GM12878 (cell line): ENCODE data around the gene ZNF283. TPM values are rescaled to one million over a fixed set of nuclear protein-coding genes. Genes with fewer than 3 reads are reported as not detected.

Experiments used
- BACH1 ChIP-seq: fragments of 450-650 bp; IDR thresholded peaks from 2 replicates; pipeline ENCODE4 v1.6.1; 2017; ENCODE audit warnings: mild to moderate bottlenecking, borderline replicate concordance
- BMI1 ChIP-seq: fragments of 450-650 bp; IDR thresholded peaks from 2 replicates; pipeline ENCODE4 v1.6.1; 2016; ENCODE audit warnings: mild to moderate bottlenecking, moderate library complexity, borderline replicate concordance
- DPF2 ChIP-seq: fragments of 450-650 bp; IDR thresholded peaks from 2 replicates; pipeline ENCODE4 v1.6.1; 2017; ENCODE audit warnings: mild to moderate bottlenecking
- ETV6 ChIP-seq, 2 experiments: fragments of 450-650 bp in 1 of 2; IDR thresholded peaks in 1 of 2; conservative IDR thresholded peaks in 1 of 2; 2 replicates each; pipeline ENCODE4 v1.6.1; 2014; ENCODE audit warnings: antibody characterized with exemption in 1 of 2, borderline replicate concordance in 1 of 2, low read depth in 1 of 2, mild to moderate bottlenecking in 1 of 2, moderate library complexity in 1 of 2
- KLF5 ChIP-seq: fragments of 450-650 bp; IDR thresholded peaks from 2 replicates; pipeline ENCODE4 v1.6.1; 2014; ENCODE audit warnings: mild to moderate bottlenecking; ENCODE audit not compliant: partially characterized antibody
- RBBP5 ChIP-seq: fragments of 200-600 bp; sonication (generic); conservative IDR thresholded peaks from 2 replicates; pipeline ENCODE4 v1.6.1; 2016
- RUNX3 ChIP-seq: IDR thresholded peaks from 2 replicates; pipeline ENCODE4 v1.6.1; 2012; ENCODE audit warnings: low read length, inconsistent platforms
- STAT1 ChIP-seq: fragments of 450-650 bp; conservative IDR thresholded peaks from 2 replicates; pipeline ENCODE4 v1.6.1; 2014; ENCODE audit warnings: antibody characterized with exemption, mild to moderate bottlenecking
- ZNF384 ChIP-seq: IDR thresholded peaks from 2 replicates; pipeline ENCODE4 v1.6.1; 2012; ENCODE audit warnings: low read depth, mild to moderate bottlenecking, low read length, improper control_type of control experiment, borderline replicate concordance
- polyA plus RNA-seq, 11 experiments: library from polyadenylated mRNA; depleted of rRNA in 4 of 11; unstranded in 6 of 11; stranded (reverse) in 5 of 11; fragments of >200 nt; fragmentation: Nextera tagmentation in 4 of 11; fragmentation: Illumina TruSeq in 1 of 11; extraction: Ambion mirVana in 4 of 11; extraction: Trizol in 1 of 11; gene quantifications; 1 replicate in 1 of 11; 2 replicates in 10 of 11; pipeline versions ENCODE4 v1.2.1 to v1.2.3, GENCODE V29; 2011 to 2016; ENCODE audit warnings: inconsistent platforms in 2 of 11, missing spikeins in 2 of 11, low read depth in 1 of 11
- total RNA-seq, 4 experiments: library from RNA; depleted of rRNA in 3 of 4; stranded (reverse); fragments of >200 nt in 3 of 4; fragmentation: Illumina TruSeq in 1 of 4; extraction: Trizol in 1 of 4; gene quantifications; 2 replicates each; pipeline versions ENCODE4 v1.2.1 to v1.2.3, GENCODE V29; 2013 to 2021
- TF ChIP-seq, protein P1 (sequence below): fragments of 450-650 bp; formaldehyde crosslinking; IDR thresholded peaks from 2 replicates; pipeline ENCODE4 v1.4.0; 2020; ENCODE audit warnings: mild to moderate bottlenecking, moderate library complexity
- TF ChIP-seq, protein P2 (sequence below): fragments of 450-650 bp; IDR thresholded peaks from 2 replicates; pipeline ENCODE4 v1.6.1; 2017; ENCODE audit warnings: mild to moderate bottlenecking
- TF ChIP-seq, protein P3 (sequence below): IDR thresholded peaks from 2 replicates; pipeline ENCODE4 v1.6.1; 2012; ENCODE audit warnings: improper control_type of control experiment, low read depth, low read length; ENCODE audit not compliant: insufficient replicate concordance
- TF ChIP-seq, protein P4 (sequence below): fragments of 450-650 bp; IDR thresholded peaks from 2 replicates; pipeline ENCODE4 v1.6.1; 2017; ENCODE audit warnings: mild to moderate bottlenecking, low read depth, inconsistent platforms; ENCODE audit not compliant: poor library complexity, severe bottlenecking
- TF ChIP-seq, protein P5 (sequence below): IDR thresholded peaks from 2 replicates; pipeline ENCODE4 v1.6.1; 2012; ENCODE audit warnings: low read depth, low read length, improper control_type of control experiment

The ZNF283 gene
- total and polyA plus RNA-seq, 10 of the 15 experiments (the other 5 are each of a cell fraction or from before 2014, with no cell fraction given): 2.2 to 7.8 (median 3.7) TPM

DNA sequence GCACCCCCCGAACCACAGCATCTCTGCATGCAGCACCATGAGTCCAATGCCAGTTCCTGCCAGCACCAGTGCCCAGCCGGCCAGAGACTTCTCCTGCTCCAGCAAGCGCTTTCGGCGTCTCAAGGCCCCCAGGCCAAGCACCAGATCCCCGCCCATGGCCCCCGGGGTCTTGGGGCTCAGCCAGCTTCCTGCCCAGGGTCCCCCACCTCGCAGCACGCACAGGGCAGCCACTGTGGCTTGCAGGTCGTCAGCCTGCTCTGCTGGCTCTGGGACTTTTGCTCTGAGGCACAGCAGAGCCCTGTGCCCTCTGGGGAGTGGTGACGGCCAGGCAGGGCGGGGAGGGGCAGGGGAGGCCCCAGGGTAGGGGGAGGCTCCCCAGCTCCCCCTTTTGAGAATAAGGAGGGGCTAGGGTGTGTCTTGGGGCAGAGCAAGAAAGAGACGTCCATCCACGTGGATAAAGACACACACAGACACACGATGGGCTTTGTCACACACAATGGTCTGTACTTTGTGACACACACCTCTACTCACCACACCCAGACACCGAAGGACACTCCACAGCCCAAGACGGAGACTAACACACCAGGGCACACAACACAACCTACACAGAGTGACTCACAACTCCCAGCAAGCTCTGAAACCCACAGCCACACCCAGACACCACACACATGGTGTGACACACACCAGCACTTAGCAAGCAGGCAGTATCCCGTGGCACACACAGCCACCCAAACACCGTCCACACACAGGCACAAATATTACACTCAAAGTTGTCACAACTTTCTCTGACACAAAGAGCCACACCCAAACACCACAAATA is 46.2 kb upstream of the ZNF283 start, which contains the start of gene KCNN4 (continued):
- TF ChIP-seq BACH1 (no peak), STAT1 (0 out of 2 replicates have a peak, but pooled peaks have one; percentile 49), BMI1 (no peak), ETV6 (conservative IDR thresholded peaks at IDR 0.05 in 1 of 2, IDR thresholded peaks at IDR 0.05 in 1 of 2; ENCODE audit: borderline replicate concordance in 1 of 2, low read depth in 1 of 2) (0 out of 4 replicates have a peak, but pooled peaks of 1 of the 2 experiments have one; percentile 12), RUNX3 (peak; percentile 25; the same call in 1 of the 2 replicates), RBBP5 (no peak), ZNF384 (no peak), KLF5 (no peak), DPF2 (peak; percentile 35; the same call in 1 of the 2 replicates)
- TF ChIP-seq, protein P1, sequence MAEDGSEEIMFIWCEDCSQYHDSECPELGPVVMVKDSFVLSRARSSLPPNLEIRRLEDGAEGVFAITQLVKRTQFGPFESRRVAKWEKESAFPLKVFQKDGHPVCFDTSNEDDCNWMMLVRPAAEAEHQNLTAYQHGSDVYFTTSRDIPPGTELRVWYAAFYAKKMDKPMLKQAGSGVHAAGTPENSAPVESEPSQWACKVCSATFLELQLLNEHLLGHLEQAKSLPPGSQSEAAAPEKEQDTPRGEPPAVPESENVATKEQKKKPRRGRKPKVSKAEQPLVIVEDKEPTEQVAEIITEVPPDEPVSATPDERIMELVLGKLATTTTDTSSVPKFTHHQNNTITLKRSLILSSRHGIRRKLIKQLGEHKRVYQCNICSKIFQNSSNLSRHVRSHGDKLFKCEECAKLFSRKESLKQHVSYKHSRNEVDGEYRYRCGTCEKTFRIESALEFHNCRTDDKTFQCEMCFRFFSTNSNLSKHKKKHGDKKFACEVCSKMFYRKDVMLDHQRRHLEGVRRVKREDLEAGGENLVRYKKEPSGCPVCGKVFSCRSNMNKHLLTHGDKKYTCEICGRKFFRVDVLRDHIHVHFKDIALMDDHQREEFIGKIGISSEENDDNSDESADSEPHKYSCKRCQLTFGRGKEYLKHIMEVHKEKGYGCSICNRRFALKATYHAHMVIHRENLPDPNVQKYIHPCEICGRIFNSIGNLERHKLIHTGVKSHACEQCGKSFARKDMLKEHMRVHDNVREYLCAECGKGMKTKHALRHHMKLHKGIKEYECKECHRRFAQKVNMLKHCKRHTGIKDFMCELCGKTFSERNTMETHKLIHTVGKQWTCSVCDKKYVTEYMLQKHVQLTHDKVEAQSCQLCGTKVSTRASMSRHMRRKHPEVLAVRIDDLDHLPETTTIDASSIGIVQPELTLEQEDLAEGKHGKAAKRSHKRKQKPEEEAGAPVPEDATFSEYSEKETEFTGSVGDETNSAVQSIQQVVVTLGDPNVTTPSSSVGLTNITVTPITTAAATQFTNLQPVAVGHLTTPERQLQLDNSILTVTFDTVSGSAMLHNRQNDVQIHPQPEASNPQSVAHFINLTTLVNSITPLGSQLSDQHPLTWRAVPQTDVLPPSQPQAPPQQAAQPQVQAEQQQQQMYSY: no peak
- TF ChIP-seq, protein P2, sequence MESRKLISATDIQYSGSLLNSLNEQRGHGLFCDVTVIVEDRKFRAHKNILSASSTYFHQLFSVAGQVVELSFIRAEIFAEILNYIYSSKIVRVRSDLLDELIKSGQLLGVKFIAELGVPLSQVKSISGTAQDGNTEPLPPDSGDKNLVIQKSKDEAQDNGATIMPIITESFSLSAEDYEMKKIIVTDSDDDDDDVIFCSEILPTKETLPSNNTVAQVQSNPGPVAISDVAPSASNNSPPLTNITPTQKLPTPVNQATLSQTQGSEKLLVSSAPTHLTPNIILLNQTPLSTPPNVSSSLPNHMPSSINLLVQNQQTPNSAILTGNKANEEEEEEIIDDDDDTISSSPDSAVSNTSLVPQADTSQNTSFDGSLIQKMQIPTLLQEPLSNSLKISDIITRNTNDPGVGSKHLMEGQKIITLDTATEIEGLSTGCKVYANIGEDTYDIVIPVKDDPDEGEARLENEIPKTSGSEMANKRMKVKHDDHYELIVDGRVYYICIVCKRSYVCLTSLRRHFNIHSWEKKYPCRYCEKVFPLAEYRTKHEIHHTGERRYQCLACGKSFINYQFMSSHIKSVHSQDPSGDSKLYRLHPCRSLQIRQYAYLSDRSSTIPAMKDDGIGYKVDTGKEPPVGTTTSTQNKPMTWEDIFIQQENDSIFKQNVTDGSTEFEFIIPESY: no peak; the same call in 1 of the 2 replicates
- TF ChIP-seq, protein P3, sequence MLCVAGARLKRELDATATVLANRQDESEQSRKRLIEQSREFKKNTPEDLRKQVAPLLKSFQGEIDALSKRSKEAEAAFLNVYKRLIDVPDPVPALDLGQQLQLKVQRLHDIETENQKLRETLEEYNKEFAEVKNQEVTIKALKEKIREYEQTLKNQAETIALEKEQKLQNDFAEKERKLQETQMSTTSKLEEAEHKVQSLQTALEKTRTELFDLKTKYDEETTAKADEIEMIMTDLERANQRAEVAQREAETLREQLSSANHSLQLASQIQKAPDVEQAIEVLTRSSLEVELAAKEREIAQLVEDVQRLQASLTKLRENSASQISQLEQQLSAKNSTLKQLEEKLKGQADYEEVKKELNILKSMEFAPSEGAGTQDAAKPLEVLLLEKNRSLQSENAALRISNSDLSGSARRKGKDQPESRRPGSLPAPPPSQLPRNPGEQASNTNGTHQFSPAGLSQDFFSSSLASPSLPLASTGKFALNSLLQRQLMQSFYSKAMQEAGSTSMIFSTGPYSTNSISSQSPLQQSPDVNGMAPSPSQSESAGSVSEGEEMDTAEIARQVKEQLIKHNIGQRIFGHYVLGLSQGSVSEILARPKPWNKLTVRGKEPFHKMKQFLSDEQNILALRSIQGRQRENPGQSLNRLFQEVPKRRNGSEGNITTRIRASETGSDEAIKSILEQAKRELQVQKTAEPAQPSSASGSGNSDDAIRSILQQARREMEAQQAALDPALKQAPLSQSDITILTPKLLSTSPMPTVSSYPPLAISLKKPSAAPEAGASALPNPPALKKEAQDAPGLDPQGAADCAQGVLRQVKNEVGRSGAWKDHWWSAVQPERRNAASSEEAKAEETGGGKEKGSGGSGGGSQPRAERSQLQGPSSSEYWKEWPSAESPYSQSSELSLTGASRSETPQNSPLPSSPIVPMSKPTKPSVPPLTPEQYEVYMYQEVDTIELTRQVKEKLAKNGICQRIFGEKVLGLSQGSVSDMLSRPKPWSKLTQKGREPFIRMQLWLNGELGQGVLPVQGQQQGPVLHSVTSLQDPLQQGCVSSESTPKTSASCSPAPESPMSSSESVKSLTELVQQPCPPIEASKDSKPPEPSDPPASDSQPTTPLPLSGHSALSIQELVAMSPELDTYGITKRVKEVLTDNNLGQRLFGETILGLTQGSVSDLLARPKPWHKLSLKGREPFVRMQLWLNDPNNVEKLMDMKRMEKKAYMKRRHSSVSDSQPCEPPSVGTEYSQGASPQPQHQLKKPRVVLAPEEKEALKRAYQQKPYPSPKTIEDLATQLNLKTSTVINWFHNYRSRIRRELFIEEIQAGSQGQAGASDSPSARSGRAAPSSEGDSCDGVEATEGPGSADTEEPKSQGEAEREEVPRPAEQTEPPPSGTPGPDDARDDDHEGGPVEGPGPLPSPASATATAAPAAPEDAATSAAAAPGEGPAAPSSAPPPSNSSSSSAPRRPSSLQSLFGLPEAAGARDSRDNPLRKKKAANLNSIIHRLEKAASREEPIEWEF: no peak
- TF ChIP-seq, protein P4, sequence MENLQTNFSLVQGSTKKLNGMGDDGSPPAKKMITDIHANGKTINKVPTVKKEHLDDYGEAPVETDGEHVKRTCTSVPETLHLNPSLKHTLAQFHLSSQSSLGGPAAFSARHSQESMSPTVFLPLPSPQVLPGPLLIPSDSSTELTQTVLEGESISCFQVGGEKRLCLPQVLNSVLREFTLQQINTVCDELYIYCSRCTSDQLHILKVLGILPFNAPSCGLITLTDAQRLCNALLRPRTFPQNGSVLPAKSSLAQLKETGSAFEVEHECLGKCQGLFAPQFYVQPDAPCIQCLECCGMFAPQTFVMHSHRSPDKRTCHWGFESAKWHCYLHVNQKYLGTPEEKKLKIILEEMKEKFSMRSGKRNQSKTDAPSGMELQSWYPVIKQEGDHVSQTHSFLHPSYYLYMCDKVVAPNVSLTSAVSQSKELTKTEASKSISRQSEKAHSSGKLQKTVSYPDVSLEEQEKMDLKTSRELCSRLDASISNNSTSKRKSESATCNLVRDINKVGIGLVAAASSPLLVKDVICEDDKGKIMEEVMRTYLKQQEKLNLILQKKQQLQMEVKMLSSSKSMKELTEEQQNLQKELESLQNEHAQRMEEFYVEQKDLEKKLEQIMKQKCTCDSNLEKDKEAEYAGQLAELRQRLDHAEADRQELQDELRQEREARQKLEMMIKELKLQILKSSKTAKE: no peak
- TF ChIP-seq, protein P5, sequence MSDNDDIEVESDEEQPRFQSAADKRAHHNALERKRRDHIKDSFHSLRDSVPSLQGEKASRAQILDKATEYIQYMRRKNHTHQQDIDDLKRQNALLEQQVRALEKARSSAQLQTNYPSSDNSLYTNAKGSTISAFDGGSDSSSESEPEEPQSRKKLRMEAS: peak; percentile 69; the same call in 1 of the 2 replicates
